ENCODE results near the gene ARL2.
"Not testable (repeated sequence)": the region's sequence is repeated elsewhere in the genome, so short reads cannot be mapped to it uniquely, and the experiment has no call there.

ARL2 gene

DNA sequence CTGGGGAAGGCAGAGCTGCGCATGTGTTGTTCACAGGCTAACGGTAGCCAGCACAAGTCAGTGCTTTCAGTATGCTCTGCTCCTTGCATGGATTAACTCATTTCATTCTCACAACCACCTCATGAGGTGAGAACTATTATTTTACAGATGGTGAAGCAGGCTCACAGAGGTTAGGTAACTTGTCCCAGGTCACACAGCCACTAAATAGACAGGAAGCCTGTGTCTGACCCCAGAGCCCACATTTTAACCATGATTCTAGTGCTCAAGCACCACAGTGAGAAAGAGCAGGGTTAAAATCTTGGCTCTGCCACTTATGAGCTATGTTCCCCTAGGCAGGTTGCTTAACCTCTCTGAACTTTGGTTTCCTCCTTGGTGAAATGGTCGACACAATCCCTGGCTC, 7.0 kb downstream of the ARL2 start:
- DNase-seq: no peak
- no peak overlapping the region for H3K27ac ChIP-seq
- TF ChIP-seq, protein P1, sequence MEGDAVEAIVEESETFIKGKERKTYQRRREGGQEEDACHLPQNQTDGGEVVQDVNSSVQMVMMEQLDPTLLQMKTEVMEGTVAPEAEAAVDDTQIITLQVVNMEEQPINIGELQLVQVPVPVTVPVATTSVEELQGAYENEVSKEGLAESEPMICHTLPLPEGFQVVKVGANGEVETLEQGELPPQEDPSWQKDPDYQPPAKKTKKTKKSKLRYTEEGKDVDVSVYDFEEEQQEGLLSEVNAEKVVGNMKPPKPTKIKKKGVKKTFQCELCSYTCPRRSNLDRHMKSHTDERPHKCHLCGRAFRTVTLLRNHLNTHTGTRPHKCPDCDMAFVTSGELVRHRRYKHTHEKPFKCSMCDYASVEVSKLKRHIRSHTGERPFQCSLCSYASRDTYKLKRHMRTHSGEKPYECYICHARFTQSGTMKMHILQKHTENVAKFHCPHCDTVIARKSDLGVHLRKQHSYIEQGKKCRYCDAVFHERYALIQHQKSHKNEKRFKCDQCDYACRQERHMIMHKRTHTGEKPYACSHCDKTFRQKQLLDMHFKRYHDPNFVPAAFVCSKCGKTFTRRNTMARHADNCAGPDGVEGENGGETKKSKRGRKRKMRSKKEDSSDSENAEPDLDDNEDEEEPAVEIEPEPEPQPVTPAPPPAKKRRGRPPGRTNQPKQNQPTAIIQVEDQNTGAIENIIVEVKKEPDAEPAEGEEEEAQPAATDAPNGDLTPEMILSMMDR (IDR thresholded peaks at IDR 0.05; ENCODE audit: low read depth, low read length): no peak
- H3K27me3 ChIP-seq (ENCODE audit: insufficient read depth, low read depth, severe bottlenecking): no peaks in the 10 kb centered on the region
- peaks cover 18% of the 10 kb centered on the region for H3K36me3 ChIP-seq
- H3K4me3 ChIP-seq (ENCODE audit: low read depth, low read length): no peak overlapping the region
- H3K9me3 ChIP-seq (ENCODE audit: severe bottlenecking): no peaks in the 10 kb centered on the region

DNA sequence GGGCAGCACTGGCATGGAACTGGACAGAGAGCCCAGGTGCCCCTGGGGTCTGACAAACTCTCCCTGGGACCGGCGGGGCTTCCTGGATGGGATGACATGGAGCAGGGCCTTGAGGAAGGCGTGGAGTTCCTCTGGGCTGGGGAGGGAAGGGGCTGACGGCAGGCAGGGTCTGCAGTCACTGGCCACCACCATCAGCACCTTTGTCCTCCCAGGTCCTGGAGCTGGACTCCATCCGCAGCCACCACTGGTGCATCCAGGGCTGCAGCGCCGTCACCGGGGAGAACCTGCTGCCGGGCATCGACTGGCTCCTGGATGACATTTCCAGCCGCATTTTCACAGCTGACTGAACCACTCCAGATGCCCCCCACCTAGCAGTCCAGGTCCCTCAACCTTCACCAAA, 7.5 kb downstream of the ARL2 start:
- Histone ChIP-seq H3K27me3 (ENCODE audit: insufficient read depth, low read depth, severe bottlenecking) (no peaks in the 10 kb centered on the region), H3K9me3 (ENCODE audit: severe bottlenecking) (no peaks in the 10 kb centered on the region), H3K4me3 (ENCODE audit: low read depth, low read length) (no peak overlapping the region), H3K36me3 (peaks cover 18% of the 10 kb centered on the region), H3K27ac (no peak overlapping the region)
- no peak for DNase-seq
- TF ChIP-seq, protein P1 (IDR thresholded peaks at IDR 0.05; ENCODE audit: low read depth, low read length): no peak

DNA sequence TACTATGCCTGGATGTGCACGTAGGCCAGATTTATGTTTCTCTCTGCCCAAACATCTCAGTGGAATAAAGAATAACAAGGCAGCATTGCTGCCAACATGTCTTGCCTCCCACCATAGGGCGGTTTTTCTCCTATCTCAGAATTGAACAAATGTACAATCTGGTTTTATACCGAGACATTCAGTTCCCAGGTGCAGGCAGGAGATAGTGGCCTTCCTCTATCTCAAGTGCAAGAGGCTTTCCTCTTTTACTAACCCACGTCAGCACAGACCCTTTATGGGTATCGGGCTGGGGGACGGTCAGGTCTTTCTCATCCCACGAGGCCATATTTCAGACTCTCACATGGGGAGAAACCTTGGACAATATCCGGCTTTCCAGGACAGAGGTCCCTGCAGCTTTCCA, 9.5 kb downstream of the ARL2 start:
- not testable (repeated sequence) for H3K4me3 ChIP-seq (ENCODE audit: low read depth, low read length); H3K27ac ChIP-seq; H3K27me3 ChIP-seq (ENCODE audit: insufficient read depth, low read depth, severe bottlenecking); H3K9me3 ChIP-seq (ENCODE audit: severe bottlenecking); DNase-seq
- H3K36me3 ChIP-seq: peaks cover 10% of the 10 kb centered on the region

DNA sequence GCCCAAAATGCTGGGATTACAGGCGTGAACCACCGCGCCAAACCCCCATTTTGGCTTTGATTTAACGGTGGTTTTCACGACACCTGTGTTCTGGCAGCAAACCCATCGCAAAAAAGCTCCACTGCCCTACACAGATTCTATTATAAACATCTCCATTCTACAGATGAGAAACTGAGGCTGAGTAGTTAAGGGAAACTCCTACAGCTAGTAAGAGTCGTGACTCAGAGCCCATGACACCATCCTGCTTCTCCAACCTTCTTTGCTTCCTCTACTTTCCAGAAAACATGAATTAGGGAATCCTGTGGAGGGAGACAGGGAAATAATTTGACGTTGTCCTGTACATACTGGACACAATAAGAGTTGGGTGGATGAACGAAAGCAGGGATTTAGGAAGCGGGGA, 12.8 kb downstream of the ARL2 start:
- no peaks in the 10 kb centered on the region for H3K27me3 ChIP-seq (ENCODE audit: insufficient read depth, low read depth, severe bottlenecking)
- peak overlapping the region; percentile 67 for H3K4me3 ChIP-seq (ENCODE audit: low read depth, low read length)
- H3K27ac ChIP-seq: peak overlapping the region; percentile 95
- TF ChIP-seq, protein P1 (IDR thresholded peaks at IDR 0.05; ENCODE audit: low read depth, low read length): no peak
- H3K9me3 ChIP-seq (ENCODE audit: severe bottlenecking): no peaks in the 10 kb centered on the region
- DNase-seq: no peak
- peaks cover 6% of the 10 kb centered on the region for H3K36me3 ChIP-seq

DNA sequence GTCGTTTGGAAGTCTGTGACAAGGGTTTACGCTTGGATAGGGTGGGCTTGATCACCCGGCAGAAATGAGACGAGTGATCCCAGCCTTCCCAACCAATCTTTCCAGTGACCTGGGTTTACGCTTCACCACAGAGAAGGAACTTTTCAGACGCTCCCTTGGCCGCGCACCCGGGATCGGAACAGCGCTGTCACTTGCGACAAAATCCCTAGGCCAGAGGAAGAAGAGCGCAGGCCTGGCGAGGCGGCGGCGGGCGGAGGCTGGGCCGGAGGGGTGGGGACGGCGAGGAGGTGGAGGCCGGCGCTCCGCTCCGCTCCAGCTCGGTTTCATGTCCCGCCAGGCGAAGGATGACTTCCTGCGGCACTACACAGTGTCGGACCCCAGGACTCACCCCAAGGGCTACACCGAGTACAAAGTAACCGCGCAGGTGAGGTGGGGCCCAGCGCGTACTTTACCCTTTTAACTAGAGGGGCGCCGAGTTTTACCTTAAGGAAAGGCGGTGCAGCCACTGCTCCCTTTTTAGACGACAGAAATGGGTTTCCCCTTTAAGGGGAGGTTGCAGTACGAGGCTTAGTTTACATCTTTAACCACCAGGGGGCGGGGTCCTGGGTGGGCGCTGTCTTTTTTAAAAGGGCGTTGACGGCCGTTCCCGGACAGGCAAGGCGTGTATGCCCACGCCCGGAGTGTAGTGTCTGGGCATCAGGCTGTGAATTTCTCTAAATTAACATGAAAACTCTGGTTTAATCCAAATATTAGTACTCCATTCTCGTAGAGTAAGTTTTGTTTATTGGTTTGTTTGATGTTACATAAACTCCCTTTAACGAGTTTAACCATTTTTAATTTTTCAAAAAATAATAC, 13.5 kb downstream of the ARL2 start, which contains the start of gene SNX15:
SNX15 (plus strand) TSS at position 227 of the 855 bp plus-strand sequence; CDS start at position 326, 99 bp downstream.
- peak; percentile 95 for DNase-seq
- Histone ChIP-seq H3K27ac (peak within 1 kb of the TSS; percentile 95), H3K36me3 (peaks cover 6% of the 10 kb centered on the region)

DNA sequence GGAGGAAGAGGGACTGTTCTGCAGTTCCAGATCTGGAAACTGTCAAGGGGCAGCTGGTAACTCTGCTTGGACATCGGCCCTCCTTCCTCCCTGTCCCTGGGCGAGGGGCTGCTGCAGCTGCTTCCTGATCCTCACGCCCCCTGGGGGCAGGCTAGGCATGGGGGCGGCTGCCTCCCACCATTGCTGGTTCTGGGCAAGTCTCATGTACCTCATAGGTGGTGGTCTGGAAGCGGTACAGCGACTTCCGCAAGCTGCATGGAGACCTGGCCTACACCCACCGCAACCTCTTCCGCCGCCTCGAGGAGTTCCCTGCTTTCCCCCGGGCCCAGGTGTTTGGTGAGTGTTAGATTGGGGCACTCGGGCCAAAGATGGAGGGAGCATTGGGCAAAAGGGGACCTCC, 18.3 kb downstream of the ARL2 start:
- H3K4me3 ChIP-seq (ENCODE audit: low read depth, low read length): no peak overlapping the region
- TF ChIP-seq, protein P1 (IDR thresholded peaks at IDR 0.05; ENCODE audit: low read depth, low read length): no peak

More for the DNA sequence above, 13.5 kb downstream of the ARL2 start, which contains the start of gene SNX15:
- Histone ChIP-seq H3K9me3 (ENCODE audit: severe bottlenecking) (no peaks in the 10 kb centered on the region), H3K4me3 (ENCODE audit: low read depth, low read length) (peak within 1 kb of the TSS; percentile 67), H3K27me3 (ENCODE audit: insufficient read depth, low read depth, severe bottlenecking) (no peaks in the 10 kb centered on the region)
- TF ChIP-seq, protein P1 (IDR thresholded peaks at IDR 0.05; ENCODE audit: low read depth, low read length): peak; percentile 36

More for the DNA sequence above, 18.3 kb downstream of the ARL2 start:
- H3K27me3 ChIP-seq (ENCODE audit: insufficient read depth, low read depth, severe bottlenecking): no peaks in the 10 kb centered on the region
- H3K9me3 ChIP-seq (ENCODE audit: severe bottlenecking): no peaks in the 10 kb centered on the region
- peaks cover 34% of the 10 kb centered on the region for H3K36me3 ChIP-seq
- no peak overlapping the region for H3K27ac ChIP-seq
- DNase-seq: no peak

Data from WERI-Rb-1 (cell line).